AG09319 (cell line): ENCODE results near the gene PISD.
"Not testable (repeated sequence)": the region's sequence is repeated elsewhere in the genome, so short reads cannot be mapped to it uniquely, and the experiment has no call there.

Experiments
- DNase-seq: peaks from one replicate; pipeline ENCODE4 v3.0.0-alpha.2; 2010; ENCODE audit warnings: low read depth; ENCODE audit errors: extremely low read depth
- TF ChIP-seq, protein P1 (sequence below): IDR thresholded peaks from 2 replicates; pipeline ENCODE4 v1.5.1; 2011; ENCODE audit warnings: low read depth, mild to moderate bottlenecking, inconsistent platforms, low read length, moderate library complexity

The PISD gene

DNA sequence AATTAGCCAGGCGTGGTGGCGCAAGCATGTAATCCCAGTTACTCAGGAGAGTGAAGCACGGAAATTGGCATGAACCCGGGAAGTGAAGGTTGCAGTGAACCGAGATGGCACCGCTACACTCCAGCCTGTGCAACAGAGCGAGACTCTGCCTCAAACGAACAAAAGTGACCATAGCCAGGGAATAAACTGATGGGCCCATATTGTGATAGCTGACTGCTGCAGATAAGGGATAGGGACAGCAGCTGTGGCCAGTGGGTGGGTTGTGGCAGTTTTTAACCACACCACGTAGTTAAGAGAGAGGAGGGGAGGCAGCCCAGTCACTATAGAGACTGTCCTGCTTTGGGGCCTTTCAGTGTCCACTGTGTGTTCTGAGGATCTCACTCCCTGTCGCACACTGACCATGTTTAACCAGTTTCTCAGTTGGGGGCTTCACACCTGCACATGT, 58.9 kb downstream of the PISD start:
- TF ChIP-seq, protein P1, sequence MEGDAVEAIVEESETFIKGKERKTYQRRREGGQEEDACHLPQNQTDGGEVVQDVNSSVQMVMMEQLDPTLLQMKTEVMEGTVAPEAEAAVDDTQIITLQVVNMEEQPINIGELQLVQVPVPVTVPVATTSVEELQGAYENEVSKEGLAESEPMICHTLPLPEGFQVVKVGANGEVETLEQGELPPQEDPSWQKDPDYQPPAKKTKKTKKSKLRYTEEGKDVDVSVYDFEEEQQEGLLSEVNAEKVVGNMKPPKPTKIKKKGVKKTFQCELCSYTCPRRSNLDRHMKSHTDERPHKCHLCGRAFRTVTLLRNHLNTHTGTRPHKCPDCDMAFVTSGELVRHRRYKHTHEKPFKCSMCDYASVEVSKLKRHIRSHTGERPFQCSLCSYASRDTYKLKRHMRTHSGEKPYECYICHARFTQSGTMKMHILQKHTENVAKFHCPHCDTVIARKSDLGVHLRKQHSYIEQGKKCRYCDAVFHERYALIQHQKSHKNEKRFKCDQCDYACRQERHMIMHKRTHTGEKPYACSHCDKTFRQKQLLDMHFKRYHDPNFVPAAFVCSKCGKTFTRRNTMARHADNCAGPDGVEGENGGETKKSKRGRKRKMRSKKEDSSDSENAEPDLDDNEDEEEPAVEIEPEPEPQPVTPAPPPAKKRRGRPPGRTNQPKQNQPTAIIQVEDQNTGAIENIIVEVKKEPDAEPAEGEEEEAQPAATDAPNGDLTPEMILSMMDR = no peak
- no peak for DNase-seq

DNA sequence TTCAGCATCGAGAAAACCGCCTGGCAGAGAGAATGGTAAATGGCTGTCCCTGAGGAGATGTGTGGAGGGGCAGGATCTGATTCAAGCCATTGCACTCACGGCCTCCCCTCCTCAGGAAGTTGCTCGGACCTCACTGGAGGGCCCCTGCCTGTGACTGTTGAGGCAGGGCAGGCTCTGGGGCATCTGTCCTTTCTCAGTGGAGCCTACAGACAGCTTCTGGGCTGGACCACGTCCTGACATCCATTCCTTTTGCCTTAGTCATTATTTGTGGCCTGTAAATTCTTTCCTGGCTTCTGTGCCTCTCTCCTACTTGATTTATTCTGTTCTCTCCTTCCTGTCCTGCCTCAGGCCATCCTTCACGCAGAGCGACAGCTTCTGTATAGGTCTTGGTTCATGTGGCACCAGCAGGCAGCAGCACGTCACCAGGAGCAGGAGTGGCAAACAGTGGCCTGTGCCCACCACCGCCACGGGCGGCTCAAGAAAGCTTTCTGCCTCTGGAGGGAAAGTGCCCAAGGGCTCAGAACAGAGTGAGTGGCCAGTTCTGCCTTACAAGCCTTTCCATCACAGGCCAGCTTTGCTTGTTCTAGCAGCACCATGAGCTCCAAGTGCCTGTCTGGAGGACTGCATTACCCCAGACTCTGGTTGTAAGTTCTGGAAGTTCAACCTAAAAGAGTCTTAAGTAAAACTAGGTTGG, 59.6 kb downstream of the PISD start:
- peak; percentile 52 for DNase-seq
- TF ChIP-seq, protein P1 = no peak

DNA sequence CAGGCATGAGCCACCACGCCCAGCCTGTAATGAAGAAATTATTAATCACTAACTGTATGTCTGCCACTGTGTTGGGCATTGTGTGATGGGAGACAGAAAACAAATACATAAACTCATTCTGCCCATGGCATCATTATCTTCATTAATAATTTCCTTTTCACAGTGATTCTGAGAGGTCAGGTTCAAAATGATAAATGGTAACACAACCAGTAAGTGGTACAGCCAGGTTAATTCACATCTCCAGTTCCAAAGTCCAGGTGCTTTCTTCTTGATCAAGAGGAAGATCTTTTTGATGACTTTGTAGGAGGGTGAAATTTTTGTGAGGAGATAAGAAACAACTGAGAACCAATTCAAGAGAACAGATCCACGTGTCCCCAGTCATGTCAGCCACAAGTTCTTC, 66.7 kb downstream of the PISD start:
- no peak for DNase-seq
- TF ChIP-seq, protein P1 = no peak

DNA sequence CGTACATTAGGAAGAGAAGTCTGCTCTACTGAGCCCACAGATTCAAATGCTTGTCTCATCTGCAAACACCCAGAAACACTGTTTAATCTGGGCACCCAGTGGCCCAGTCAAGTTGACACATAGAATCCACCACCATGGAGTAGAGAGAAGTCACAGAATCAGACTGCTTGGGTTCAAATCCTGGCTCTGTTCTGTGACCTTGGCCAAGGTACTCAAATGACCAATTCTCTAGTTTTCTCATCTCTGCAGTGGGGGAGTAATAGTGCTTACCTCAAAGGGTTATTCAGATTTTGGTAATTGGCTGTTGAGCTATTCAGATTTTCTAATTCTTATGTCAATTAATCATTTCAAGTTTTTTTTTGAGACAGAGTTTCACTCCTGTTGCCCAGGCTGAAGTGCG, 71.9 kb downstream of the PISD start:
- not testable (repeated sequence) for DNase-seq

DNA sequence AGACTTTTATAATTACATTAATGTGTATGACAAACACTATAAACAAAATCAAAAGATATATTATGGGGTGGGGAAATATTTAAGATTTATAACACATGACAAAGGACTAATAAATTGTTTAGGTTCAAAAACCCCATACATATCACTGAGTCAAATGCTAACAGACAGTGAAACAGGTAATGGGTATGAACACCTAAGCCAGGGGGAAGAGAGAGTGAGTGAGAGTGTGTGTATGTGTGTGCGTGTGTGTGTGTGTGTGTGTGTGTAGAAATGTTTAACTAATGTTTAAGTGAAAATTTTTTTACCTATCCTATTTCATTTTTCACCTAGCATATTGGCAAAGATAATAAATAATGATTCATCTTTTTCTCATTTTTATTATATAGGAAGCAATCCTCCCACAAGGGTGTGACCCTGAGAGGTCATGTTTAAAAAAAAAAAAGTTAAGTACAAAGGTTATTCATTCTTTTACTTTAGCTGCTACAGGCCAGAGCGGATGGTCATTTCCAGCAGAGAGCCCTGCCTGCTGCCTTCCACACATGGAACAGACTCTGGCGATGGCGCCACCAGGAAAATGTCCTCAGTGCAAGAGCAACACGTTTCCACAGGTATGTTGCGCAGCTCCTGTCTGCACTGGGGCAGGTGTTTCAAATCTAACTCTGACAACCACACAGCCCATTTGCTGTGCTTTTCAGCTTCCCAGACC, 72.9 kb downstream of the PISD start:
- TF ChIP-seq, protein P1 = no peak
- no peak for DNase-seq

DNA sequence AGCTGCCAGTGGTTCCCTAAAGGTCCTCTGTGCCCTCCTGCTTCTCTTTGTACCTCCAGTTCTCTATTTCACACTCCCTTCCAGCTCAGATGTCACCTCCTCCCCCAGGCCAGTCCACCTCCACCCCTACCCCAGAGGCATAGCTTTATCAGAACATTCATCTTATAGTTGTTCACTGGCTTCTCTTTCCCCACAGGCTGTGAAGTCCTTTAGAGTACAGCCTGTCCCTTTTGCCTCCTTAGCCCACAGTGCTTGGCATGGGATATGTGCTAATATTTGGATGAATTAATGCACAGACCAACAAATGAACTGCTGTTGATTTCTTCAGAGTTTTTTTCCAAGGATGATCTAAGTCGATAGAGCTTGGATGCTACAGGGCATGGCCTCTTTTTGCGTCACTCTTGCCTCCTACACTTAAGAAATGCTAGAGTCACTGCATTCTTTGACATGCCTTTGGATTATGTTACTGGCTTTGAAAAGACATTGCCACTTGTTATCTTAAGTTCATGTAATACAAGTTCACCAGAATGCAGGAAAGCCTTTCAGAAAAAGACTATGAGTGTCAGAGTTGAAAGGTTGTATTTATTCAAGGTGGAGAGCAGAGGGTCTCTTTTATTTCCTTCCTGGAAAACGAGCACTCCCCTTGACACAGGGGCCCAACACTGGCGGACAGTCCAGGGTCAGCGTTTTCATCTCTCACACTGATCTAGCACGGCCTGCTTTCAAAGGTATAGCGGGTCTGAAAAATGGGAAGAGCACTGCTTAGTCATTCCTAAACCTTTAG, 75.7 kb downstream of the PISD start:
- no peak for DNase-seq
- TF ChIP-seq, protein P1 = no peak

DNA sequence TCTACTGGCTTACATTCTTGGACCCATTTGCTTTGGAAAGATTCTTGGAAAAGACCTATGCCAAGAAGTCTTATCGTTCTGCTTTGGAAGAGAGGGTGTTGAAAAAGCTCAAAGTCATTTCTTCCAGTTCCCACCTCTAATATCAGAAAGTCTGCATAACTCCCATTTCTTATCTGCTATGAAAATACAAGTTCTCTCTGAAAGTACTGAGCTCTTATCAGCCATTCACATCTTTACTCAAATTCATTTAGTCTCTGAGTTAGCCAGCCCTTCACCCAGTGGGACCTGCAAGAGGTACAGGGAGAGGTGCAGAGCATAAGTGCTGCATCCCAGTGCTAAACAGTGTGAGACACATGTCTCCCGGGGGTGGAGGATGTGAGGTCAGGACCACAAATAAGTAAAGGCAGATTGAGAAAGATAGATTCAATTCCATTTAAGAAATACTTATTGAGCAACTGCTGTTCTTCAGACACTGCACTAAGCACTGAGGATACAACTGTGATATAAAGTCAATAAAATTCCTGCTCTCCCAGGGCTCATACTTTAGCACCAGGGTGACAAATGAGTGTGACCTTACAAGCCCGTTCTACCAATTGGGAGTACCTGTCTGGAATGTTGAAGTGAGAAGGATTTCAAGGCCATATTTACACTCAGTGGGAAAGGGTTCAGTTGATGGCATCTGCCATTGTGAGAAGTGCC, 76.7 kb downstream of the PISD start:
- TF ChIP-seq, protein P1 = no peak
- peak; percentile 2 for DNase-seq
